Measurements from ENCODE around the gene GBF1.
"Not testable (repeated sequence)": the region's sequence is repeated elsewhere in the genome, so short reads cannot be mapped to it uniquely, and the experiment has no call there.

- TF ChIP-seq CTCF (conservative IDR thresholded peaks at IDR 0.05 in 1 of 2, IDR thresholded peaks at IDR 0.05 in 1 of 2; ENCODE audit: extremely low read depth in 1 of 2, insufficient read depth in 1 of 2, low read depth in 1 of 2, low read length in 2 of 2); EZH2 (IDR thresholded peaks at IDR 0.05; ENCODE audit: borderline replicate concordance, low read length): not testable (repeated sequence)
Observed at GRCh38 chr10:102213599-102213998, 31.7 kb upstream of the GBF1 start.

Data from mammary epithelial cell (primary cell).